Measurements from ENCODE around the gene MRPS18A. TPM values are rescaled to one million over a fixed set of nuclear protein-coding genes. Genes with fewer than 3 reads are reported as not detected.

Gene MRPS18A
- total and polyA plus RNA-seq, 2 of the 13 experiments (the other 11 are each of a cell fraction or from before 2014, with no cell fraction given): 87.8 to 89.1 TPM

- TF ChIP-seq PAXIP1 (CRISPR knock-in tag; conservative IDR thresholded peaks at IDR 0.05) (peak; percentile 52), ZBTB42 (CRISPR knock-in tag; IDR thresholded peaks at IDR 0.05) (0 out of 2 replicates have a peak, but pooled peaks have one; percentile 53), ZSCAN25 (CRISPR knock-in tag; IDR thresholded peaks at IDR 0.05) (peak; percentile 100), SAP130 (CRISPR knock-in tag; IDR thresholded peaks at IDR 0.05; ENCODE audit: low read depth) (peak; percentile 34; the same call in 1 of the 2 replicates), THAP9 (CRISPR knock-in tag; IDR thresholded peaks at IDR 0.05; ENCODE audit: borderline replicate concordance) (peak; percentile 18; the same call in 1 of the 2 replicates), TFDP1 (CRISPR knock-in tag; IDR thresholded peaks at IDR 0.05; ENCODE audit: borderline replicate concordance) (no peak), ZBTB39 (CRISPR knock-in tag; IDR thresholded peaks at IDR 0.05) (peak; percentile 92; the same call in 1 of the 2 replicates), ONECUT2 (CRISPR knock-in tag; IDR thresholded peaks at IDR 0.05) (0 out of 2 replicates have a peak, but pooled peaks have one; percentile 12), SALL1 (CRISPR knock-in tag; IDR thresholded peaks at IDR 0.05) (peak; percentile 65), NR2C2 (CRISPR knock-in tag; IDR thresholded peaks at IDR 0.05; ENCODE audit: borderline replicate concordance) (peak; percentile 78), ZNF629 (CRISPR knock-in tag; conservative IDR thresholded peaks at IDR 0.05) (peak; percentile 77), EP300 (IDR thresholded peaks at IDR 0.05; ENCODE audit: low read depth in 2 of 2, low read length in 2 of 2) (peak in 1 of 2 experiments; percentile 59; a peak in 1 of 4 replicates), EP300 (CRISPR knock-in tag; IDR thresholded peaks at IDR 0.05; ENCODE audit: borderline replicate concordance) (no peak), BCL6 (CRISPR knock-in tag; IDR thresholded peaks at IDR 0.05) (peak; percentile 59), HOXA3 (CRISPR knock-in tag; IDR thresholded peaks at IDR 0.05) (peak; percentile 49; the same call in 1 of the 2 replicates), ZNF703 (CRISPR knock-in tag; IDR thresholded peaks at IDR 0.05; ENCODE audit: borderline replicate concordance) (no peak), ATF7 (IDR thresholded peaks at IDR 0.05) (0 out of 2 replicates have a peak, but pooled peaks have one; percentile 14), ATF7 (CRISPR knock-in tag; IDR thresholded peaks at IDR 0.05) (peak; percentile 73; the same call in 1 of the 2 replicates), SP140L (CRISPR knock-in tag; IDR thresholded peaks at IDR 0.05; ENCODE audit: borderline replicate concordance) (no peak)
Observed at GRCh38 chr6:43714311-43715055, 26.9 kb upstream of the MRPS18A start (continued).

Measured in HepG2 (cell line).